Measurements from ENCODE around the gene ZFR2.
A peak's percentile ranks its signal among the peaks of the same experiment; 100 is the strongest.

Gene ZFR2

DNA sequence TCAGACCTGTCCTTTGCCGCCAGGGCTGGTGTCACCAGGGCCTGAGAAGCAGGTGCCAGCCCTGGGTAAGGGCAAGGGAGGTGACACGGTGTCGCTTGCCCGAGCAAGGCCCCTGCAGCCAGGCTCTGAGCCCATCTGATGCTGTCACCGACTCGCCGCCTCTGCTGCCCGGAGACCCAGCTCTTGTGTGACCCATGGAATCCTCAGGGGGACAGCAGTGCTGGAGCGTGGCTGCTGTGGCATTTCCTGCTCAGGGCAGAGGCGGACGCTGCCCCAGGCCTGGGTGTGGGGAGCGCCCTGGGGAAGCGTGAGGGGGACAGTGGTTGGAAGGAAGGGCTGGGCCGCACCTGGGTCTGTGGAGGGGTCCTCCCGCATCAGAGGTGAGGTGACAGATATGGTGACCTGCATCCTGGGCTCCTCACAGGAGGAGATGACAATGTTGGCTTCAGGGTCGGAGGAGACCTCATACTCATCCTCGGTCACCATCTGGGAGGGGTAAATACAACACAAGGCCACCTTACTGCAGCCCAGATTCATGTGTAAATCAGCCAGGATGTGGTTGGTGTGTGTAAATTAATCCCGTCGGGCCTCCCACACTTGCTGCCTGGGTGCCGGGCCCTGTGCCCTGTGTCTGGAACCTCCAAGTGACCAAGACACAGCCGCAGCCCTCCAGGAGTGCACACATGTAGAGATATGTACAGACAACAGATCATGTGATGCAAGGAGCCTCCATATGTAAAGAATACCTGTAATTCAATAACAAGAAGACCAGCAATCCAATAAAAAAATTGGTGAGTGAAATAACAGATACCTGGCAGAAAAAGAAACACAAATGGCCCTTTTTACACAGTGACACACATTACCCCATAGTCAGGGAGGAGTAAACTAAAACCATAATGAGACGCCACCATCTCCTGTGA lies 55.1 kb downstream of the ZFR2 start:
- no peak for DNase-seq

GRCh38 chr19:3810708-3811355 lies 58.0 kb downstream of the ZFR2 start:
- DNase-seq, result no peak

- DNase-seq, result no peak
Observed at GRCh38 chr19:3809881-3810707, 58.7 kb downstream of the ZFR2 start.

DNA sequence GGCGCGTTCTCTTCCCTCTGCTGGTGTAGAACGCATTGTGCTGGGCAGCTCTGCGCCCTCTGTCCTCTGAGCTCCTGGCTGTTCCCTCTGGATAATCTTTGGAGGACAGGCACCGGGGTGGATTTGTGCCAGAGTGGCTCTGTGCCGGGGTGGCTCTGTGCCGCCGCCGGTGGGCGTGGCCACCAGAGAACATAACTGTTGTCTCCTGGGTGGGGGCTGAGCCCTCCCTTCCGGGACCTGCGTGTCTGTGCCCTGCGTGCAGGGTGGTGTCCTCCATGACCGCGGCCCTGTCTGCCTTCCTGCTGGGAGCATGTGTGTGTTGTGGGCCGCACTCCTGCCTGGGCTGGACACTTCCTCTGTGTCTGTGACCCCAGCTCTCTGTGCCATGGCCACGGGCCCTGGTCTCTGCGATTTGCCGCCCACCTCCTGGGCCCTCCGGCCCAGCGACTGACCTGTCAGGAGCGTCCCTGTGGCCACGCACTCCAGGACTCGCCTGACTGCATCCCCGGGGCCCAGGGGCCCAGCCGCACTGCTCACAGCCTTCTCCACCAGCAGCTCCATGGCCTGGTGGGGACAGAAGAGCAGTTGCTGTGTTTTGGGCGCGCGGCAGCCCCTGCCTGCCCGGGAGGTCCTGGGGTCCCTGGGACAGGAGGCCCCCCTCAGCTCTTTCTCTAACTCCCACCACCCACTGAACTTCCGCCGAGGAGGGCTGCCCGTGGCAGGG lies 60.3 kb downstream of the ZFR2 start:
- no peak for DNase-seq

DNA sequence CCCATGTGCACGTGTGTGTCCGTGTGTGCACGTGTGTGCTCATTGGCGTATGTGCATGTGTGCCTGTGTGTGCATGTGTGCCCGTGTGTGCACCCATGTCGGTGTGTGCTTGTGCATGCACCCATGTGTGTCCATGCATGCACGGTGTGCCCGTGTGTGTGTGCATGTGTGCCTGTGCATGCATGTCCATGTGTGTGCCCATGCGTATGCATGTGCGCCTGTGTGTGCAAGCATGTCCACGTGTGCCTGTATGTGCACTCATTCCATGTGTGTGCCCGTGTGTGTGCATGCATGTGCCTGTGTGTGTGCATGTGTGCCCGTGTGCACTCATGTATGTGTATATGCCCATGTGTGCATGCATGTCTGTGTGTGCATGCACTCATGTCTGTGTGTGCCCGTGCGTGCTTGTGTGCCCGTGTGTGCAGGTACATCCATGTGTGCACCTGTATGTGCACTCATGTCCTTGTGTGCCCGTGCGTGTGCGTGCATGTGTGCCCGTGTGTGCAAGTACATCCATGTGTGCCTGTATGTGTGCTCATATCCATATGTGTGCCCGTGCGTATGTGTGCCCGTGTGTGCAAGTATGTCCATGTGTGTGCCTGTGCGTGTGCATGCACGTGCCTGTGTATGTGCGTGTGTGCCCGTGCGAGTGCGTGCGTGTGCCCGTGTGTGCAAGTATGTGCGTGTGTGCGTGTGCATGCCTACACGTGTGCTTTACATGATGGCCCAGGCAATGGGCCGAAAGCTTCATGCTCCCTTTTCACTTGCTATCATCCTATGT lies 61.1 kb downstream of the ZFR2 start:
- no peak for DNase-seq

GRCh38 chr19:3807131-3807480 lies 61.7 kb downstream of the ZFR2 start:
- no peak for DNase-seq

DNA sequence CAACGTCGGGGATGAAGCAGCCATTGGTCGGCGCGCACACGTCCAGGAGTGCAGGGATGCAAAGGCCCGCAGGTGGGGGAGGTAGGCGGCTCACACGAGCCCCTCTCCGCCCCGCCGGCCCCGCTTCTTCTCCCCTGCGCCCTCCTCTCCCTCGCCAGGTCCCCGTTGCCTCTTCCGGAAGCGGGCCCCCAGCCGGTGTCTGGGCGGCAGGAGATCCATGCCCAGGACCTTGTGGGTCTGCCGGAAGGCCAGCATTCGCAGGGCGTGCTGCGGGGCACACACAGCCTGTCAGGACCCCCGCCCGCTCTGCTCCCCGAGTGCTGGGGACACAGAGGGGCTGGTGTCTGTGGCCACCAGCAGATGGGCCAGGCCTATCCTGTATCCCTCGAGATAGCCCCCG lies 63.0 kb downstream of the ZFR2 start:
- no peak for DNase-seq

GRCh38 chr19:3804429-3804828 lies 64.4 kb downstream of the ZFR2 start:
- no peak for DNase-seq

- DNase-seq, result no peak
Observed at GRCh38 chr19:3803986-3804385, 64.9 kb downstream of the ZFR2 start.

GRCh38 chr19:3803114-3803888 lies 65.5 kb downstream of the ZFR2 start:
- DNase-seq, result no peak

DNA sequence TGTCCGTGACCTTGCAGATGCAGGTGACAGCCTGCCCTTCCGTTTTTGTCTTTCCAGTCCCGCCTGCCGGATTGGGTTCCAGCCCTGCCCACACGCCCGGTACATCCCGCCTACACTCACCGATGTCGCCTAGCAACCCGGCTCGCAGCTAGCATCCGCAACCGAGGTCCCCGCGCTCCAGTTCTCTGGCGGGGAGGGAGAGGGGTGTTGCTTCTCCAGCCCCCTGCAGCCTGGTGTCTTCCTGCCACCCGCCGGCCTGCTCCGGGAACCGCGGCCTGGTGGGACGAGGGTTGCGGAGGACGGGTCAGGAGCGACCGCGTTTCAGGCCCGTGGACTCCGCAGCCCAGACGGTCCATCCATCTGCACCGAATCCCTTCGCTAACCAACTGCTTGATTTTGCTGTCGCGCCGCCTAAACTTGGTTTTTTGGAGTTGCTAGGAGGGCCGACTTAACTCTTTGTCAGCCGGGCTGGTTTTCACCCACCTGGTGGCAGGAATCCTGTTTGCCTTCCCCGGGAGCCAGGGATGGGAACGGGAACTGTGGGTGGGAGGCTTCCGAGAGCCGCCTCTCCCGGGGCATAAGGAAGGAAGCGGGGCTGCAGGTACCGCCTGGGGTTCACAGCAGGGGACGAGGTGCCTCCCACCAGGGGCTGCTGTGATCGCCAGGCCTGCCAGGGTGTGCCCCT lies 67.3 kb downstream of the ZFR2 start:
- DNase-seq, result peak; percentile 63

- no peak for DNase-seq
Observed at GRCh38 chr19:3800996-3801395, 67.8 kb downstream of the ZFR2 start.

DNA sequence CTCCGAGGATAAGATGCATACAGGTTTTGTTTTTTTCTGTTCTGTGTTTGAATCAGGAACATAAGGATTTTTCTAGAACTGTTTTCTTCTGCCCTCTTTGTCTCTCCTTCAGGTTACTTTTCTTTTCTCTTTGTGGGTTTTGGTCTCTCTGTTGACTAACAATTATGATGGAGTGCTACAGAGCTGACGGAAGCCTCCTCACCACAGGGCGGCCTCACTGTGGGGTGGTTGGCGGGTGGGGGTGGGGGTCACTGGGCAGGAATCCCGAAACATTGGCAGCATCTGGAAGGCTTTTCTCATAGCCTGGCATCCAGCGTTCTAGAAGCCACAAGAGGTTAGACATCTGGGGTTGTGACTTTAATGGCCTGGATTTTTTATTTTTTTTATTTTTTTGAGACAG lies 70.7 kb downstream of the ZFR2 start:
- no peak for DNase-seq

DNA sequence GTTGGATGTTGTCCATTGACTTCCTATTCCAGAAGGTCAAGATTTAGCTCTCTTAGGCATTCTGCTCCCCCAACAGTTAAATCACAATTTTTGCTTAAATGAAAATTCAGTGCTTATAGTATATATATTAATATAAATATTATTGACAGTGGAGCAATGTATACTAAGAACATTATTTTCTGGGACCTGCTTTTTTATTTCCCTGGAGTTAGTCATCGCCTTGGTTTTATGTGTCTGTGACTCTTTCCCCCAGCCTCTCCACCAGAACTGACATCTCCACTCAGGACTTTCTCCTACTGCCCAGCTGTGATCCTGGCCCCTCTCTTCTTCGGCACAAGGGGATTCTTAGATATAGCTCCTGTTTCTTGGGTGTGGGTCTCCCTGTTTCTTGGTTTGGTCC lies 72.5 kb downstream of the ZFR2 start:
- DNase-seq, result no peak

DNA sequence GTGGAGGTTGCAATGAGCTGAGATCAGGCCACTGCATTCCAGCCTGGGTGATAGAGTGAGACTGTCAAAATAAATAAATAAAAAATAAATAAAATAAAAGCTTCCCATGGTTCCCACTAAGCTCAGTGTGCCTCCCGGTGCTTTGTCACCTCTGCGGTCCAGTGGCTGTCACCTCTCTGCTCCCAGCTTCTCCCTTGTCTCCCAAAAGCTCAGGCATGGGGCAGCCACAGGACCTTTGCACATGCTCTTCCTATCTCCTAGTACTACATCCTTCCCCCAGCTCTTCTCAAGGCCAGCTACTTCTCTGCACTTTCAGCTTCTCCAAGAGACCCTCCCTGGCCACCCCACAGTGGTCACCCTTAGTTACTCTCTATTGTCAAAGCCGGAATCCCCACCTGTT lies 75.0 kb downstream of the ZFR2 start:
- no peak for DNase-seq

DNA sequence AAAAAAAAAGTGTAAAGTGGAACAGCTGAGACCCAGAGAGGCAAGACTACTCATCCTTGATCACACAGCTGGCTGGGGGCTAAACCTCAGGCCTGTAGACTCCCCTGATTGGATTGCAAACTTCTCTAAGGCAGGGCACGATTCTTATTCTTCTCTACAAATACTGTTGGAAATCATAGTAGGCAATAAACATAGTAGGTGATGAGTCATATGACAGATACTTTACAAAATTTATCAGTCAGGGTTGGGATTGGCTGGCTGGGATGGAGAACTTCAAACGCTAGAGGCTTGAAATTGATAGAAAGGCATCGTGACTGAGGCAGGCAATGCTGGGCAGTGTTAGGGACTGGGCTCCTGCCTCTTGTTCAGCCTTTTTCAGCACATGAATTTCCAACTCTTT lies 76.7 kb downstream of the ZFR2 start:
- no peak for DNase-seq

- DNase-seq, result no peak
Observed at GRCh38 chr19:3790941-3791340, 77.9 kb downstream of the ZFR2 start.

GRCh38 chr19:3790209-3790734 lies 78.6 kb downstream of the ZFR2 start:
- no peak for DNase-seq

- no peak for DNase-seq
Observed at GRCh38 chr19:3788996-3789778, 79.7 kb downstream of the ZFR2 start.

Data from NCI-H510A treated with DMSO at 0.1 percent for 48 hours (cell line).